OCI-LY7 (cell line): ENCODE results near the gene NFATC2IP. TPM values are rescaled to one million over a fixed set of nuclear protein-coding genes. Genes with fewer than 3 reads are reported as not detected.
"Not testable (repeated sequence)": the region's sequence is repeated elsewhere in the genome, so short reads cannot be mapped to it uniquely, and the experiment has no call there.

Source experiments
- BruUV-seq: library from RNA; stranded (reverse); fragments of 400-500 nt; replicated peaks from 2 replicates; lab custom pipeline; 2021; lab: Mats Ljungman, UMichigan
- CTCF ChIA-PET: fragments of 300-600 bp; sonication (Branson Sonifier 250); formaldehyde crosslinking; loops from one replicate; lab custom pipeline; 2022; ENCODE audit warnings: antibody characterized with exemption; ENCODE audit not compliant: unreplicated experiment; lab: Charles Lee
- POLR2A ChIA-PET: fragments of 300-600 bp; sonication (Branson Sonifier 250); formaldehyde crosslinking; loops from one replicate; lab custom pipeline; 2022; ENCODE audit warnings: antibody characterized with exemption; lab: Charles Lee
- DNase-seq: peaks from one replicate; pipeline ENCODE4 v3.0.0-alpha.2; 2015; ENCODE audit warnings: low spot score
- H2AFZ ChIP-seq: fragments of 200-600 bp; sonication (generic), shearing (Covaris generic); 2 replicates; pipeline ENCODE4 v1.6.1; 2014; ENCODE audit warnings: mild to moderate bottlenecking, antibody characterized with exemption, low read length, moderate library complexity
- H3K27ac ChIP-seq: fragments of 200-600 bp; sonication (generic); 2 replicates; pipeline ENCODE4 v1.5.1; 2014; ENCODE audit warnings: mixed run types, low read depth, mild to moderate bottlenecking, moderate library complexity, low read length, inconsistent platforms; ENCODE audit not compliant: poor library complexity, severe bottlenecking
- H3K36me3 ChIP-seq: fragments of 200-600 bp; sonication (generic); 2 replicates; pipeline ENCODE4 v1.6.1; 2014; ENCODE audit warnings: mild to moderate bottlenecking, antibody characterized with exemption, low read length, moderate library complexity, mixed read lengths; ENCODE audit not compliant: insufficient read depth
- H3K4me1 ChIP-seq: fragments of 200-600 bp; sonication (generic); 2 replicates; pipeline ENCODE4 v1.5.1; 2014; ENCODE audit warnings: mild to moderate bottlenecking, low read length; ENCODE audit not compliant: insufficient read depth, poor library complexity, severe bottlenecking
- H3K4me2 ChIP-seq: fragments of 200-600 bp; sonication (generic); 2 replicates; pipeline ENCODE4 v1.6.1; 2014; ENCODE audit warnings: mild to moderate bottlenecking, low read length
- H3K4me3 ChIP-seq: fragments of 200-600 bp; sonication (generic); 2 replicates; pipeline ENCODE4 v1.5.1; 2014; ENCODE audit warnings: mild to moderate bottlenecking, low read depth, low read length; ENCODE audit not compliant: poor library complexity, severe bottlenecking
- H3K79me2 ChIP-seq: fragments of 200-600 bp; sonication (generic); 2 replicates; pipeline ENCODE4 v1.6.1; 2016; ENCODE audit warnings: low read depth, mild to moderate bottlenecking, low read length, moderate library complexity, mixed read lengths; ENCODE audit not compliant: insufficient read depth
- H3K9me2 ChIP-seq: fragments of 200-600 bp; sonication (generic); 2 replicates; pipeline ENCODE4 v1.6.1; 2016; ENCODE audit warnings: mild to moderate bottlenecking, low read length, mixed read lengths; ENCODE audit not compliant: insufficient read depth
- H3K9me3 ChIP-seq: fragments of 200-600 bp; sonication (generic); 2 replicates; pipeline ENCODE4 v1.6.1; 2014; ENCODE audit warnings: mild to moderate bottlenecking, mixed run types, low read length, mixed read lengths
- H4K20me1 ChIP-seq: fragments of 200-600 bp; sonication (generic); 2 replicates; pipeline ENCODE4 v1.6.1; 2014; ENCODE audit warnings: mild to moderate bottlenecking, antibody characterized with exemption, low read length, moderate library complexity, mixed read lengths; ENCODE audit not compliant: insufficient read depth
- EZH2phosphoT487 ChIP-seq: fragments of 200-600 bp; sonication (generic); IDR thresholded peaks from 2 replicates; pipeline ENCODE4 v1.6.1; 2018; ENCODE audit warnings: low read depth, borderline replicate concordance, mild to moderate bottlenecking, mixed run types, antibody characterized with exemption, low read length, moderate library complexity, mixed read lengths
- intact Hi-C: fragments of 100-400 bp; cut with micrococcal nuclease; formaldehyde crosslinking; loops from one replicate; pipeline ENCODE4 v1.10.0; 2022; ENCODE audit not compliant: unreplicated experiment
- total RNA-seq, 2 experiments: library from RNA; depleted of rRNA in 1 of 2; stranded (reverse); fragments of >200 nt in 1 of 2; shearing (Covaris generic) in 1 of 2; gene quantifications; 2 replicates each; pipeline ENCODE4 v1.2.3, GENCODE V29; 2014 to 2022
- TF ChIP-seq, protein P1 (sequence below): fragments of 200-600 bp; sonication (generic); conservative IDR thresholded peaks from 2 replicates; pipeline ENCODE4 v1.5.1; 2014; ENCODE audit warnings: mild to moderate bottlenecking, antibody characterized with exemption, low read length, moderate library complexity, mixed read lengths

NFATC2IP gene
- total RNA-seq, 2 experiments from 2014 or later, result 73.0 to 114 TPM

DNA sequence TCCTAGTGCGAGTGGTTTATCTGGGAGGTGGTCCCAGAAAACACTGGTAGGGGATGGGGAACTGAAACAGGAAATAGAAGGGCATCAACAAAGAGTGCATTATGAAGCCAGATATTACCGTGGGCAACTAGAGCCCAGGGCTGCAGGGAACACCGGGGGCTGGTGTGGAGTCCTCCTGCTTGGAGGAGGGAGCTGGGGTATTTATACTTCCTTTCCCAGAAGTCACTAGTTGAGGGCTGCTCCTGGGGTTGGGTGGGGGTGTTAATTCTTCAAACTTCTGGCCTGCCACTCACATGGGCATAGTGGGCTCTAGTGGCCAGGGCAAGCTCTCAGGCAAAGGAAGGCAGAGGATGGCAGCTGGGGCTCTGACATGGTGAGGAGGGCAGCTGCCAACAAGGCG lies 48.8 kb downstream of the NFATC2IP start:
- Histone ChIP-seq H3K4me3 (no peak overlapping the region), H4K20me1 (no peaks in the 10 kb centered on the region), H3K4me1 (peaks cover 5% of the 10 kb centered on the region), H3K9me3 (no peaks in the 10 kb centered on the region), H2AFZ (no peak overlapping the region), H3K27ac (no peak overlapping the region), H3K36me3 (no peaks in the 10 kb centered on the region), H3K9me2 (no peaks in the 10 kb centered on the region), H3K79me2 (no peaks in the 10 kb centered on the region), H3K4me2 (no peak overlapping the region)
- no peak for DNase-seq
- POLR2A ChIA-PET, result interaction anchor here (0.5 to 0.7 kb wide), 2 partner anchors 24 to 382 kb away, joined by 3 to 4 read pairs; no protein-coding TSS in a partner anchor
- TF ChIP-seq, protein P1, sequence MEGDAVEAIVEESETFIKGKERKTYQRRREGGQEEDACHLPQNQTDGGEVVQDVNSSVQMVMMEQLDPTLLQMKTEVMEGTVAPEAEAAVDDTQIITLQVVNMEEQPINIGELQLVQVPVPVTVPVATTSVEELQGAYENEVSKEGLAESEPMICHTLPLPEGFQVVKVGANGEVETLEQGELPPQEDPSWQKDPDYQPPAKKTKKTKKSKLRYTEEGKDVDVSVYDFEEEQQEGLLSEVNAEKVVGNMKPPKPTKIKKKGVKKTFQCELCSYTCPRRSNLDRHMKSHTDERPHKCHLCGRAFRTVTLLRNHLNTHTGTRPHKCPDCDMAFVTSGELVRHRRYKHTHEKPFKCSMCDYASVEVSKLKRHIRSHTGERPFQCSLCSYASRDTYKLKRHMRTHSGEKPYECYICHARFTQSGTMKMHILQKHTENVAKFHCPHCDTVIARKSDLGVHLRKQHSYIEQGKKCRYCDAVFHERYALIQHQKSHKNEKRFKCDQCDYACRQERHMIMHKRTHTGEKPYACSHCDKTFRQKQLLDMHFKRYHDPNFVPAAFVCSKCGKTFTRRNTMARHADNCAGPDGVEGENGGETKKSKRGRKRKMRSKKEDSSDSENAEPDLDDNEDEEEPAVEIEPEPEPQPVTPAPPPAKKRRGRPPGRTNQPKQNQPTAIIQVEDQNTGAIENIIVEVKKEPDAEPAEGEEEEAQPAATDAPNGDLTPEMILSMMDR, result no peak
- TF ChIP-seq EZH2phosphoT487, result no peak
- intact Hi-C loops, result no loop called here
- CTCF ChIA-PET, result no interaction called here
- BruUV-seq, result no TSS peak

- no peaks in the 10 kb centered on the region for H3K36me3 ChIP-seq
- TF ChIP-seq EZH2phosphoT487, result no peak
- TF ChIP-seq, protein P1, result no peak
- no peak for DNase-seq
- peaks cover 5% of the 10 kb centered on the region for H3K4me1 ChIP-seq
- H4K20me1 ChIP-seq, result no peaks in the 10 kb centered on the region
- ChIA-PET POLR2A (interaction anchor here (0.5 kb wide), 1 partner anchor 23 kb away, joined by 4 read pairs; no protein-coding TSS in a partner anchor), CTCF (no interaction called here)
- no peaks in the 10 kb centered on the region for H3K9me3 ChIP-seq
- no peak overlapping the region for H3K4me3 ChIP-seq
- no peaks in the 10 kb centered on the region for H3K9me2 ChIP-seq
- no peaks in the 10 kb centered on the region for H3K79me2 ChIP-seq
- no peak overlapping the region for H3K4me2 ChIP-seq
- intact Hi-C loops, result no loop called here
- H3K27ac ChIP-seq, result no peak overlapping the region
- no peak overlapping the region for H2AFZ ChIP-seq
- BruUV-seq, result no TSS peak
Observed at GRCh38 chr16:29000019-29000418, 49.3 kb downstream of the NFATC2IP start.

DNA sequence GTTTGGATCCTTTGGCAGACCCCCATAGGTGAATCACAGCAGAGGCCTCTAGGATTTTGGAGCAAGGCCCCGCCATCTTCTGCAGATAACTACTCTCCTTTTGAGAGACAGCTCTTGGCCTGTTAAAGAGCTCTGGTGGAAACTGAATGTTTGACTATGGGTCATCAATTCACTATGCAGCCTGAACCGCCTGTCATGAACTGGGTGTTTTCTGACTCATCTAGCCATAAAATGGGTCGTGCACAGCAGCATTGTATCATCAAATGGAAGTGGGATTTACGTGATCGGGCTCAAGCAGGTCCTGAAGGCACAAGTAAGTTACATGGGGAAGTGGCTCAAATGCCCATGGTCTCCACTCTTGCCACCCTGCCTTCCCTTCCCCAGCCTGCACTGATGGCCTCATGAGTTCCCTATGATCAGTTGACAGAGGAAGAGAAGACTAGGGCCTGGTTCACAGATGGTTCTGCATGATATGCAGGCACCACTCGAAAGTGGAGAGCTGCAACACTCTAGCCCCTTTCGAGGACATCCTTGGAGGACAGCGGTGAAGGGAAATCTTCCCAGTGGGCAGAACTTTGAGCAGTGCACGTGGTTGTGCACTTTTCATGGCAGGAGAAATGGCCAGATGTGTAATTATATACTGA lies 53.9 kb downstream of the NFATC2IP start:
- DNase-seq, H3K36me3 ChIP-seq, H3K4me3 ChIP-seq, H3K9me2 ChIP-seq, H2AFZ ChIP-seq, intact Hi-C loops, H3K79me2 ChIP-seq, H3K4me2 ChIP-seq, H3K27ac ChIP-seq, H3K4me1 ChIP-seq, BruUV-seq, H4K20me1 ChIP-seq, H3K9me3 ChIP-seq, CTCF ChIA-PET, POLR2A ChIA-PET: not testable (repeated sequence)
